Pancreas (tissue), 10 donors: ENCODE measurements around the gene BDH1. TPM values are rescaled to one million over a fixed set of nuclear protein-coding genes. Genes with fewer than 3 reads are reported as not detected.

Experiments used
- ATAC-seq, 4 donors: fragments of 200-7000 bp; cut with Tn5 transposase; one replicate each; pipeline versions ENCODE4 v1.8.0 to v1.9.1; 2020; ENCODE audit warnings: mild to moderate bottlenecking in 4 of 4, moderate library complexity in 4 of 4
- DNase-seq, 6 donors: peaks; one replicate each; pipeline ENCODE4 v3.0.0-alpha.2; 2020
- FAIRE-seq: peaks from 2 replicates; lab custom pipeline; 2012; peaks lifted over from hg19 to GRCh38; lab: Jason Lieb, UNC
- H3K27ac ChIP-seq, 4 donors: fragments of 200-600 bp; sonication (generic); 1 replicate in 3 of 4; 2 replicates in 1 of 4; pipeline versions ENCODE4 v1.5.0 to v1.8.0; 2020
- H3K27me3 ChIP-seq, 4 donors: fragments of 200-600 bp; one replicate each; pipeline ENCODE4 v1.8.0; 2021
- H3K36me3 ChIP-seq, 3 donors: fragments of 200-600 bp; sonication (generic) in 1 of 3; one replicate each; pipeline versions ENCODE4 v1.5.0 to v1.8.0; 2020 to 2021
- H3K4me1 ChIP-seq, 3 donors: fragments of 200-600 bp; one replicate each; pipeline ENCODE4 v1.8.0; 2021
- H3K4me3 ChIP-seq, 4 donors: fragments of 200-600 bp; sonication (generic) in 2 of 4; one replicate each; pipeline versions ENCODE4 v1.5.0 to v1.8.0; 2020 to 2021
- H3K9me3 ChIP-seq, 4 donors: fragments of 200-600 bp; one replicate each; pipeline ENCODE4 v1.8.0; 2021
- CTCF ChIP-seq, 4 donors: fragments of 200-600 bp; sonication (generic) in 3 of 4; IDR thresholded peaks; one replicate each; pipeline versions ENCODE4 v1.5.0 to v1.8.0; 2021; ENCODE audit warnings: antibody characterized with exemption in 4 of 4
- WGBS, 2 donors: extraction: QIAGEN DNeasy Blood & Tissue Kit; methylation state at CpG; one replicate each; pipeline ENCODE4 v1.1.7; 2013; 5-methylcytosine and 5-hydroxymethylcytosine counted together
- intact Hi-C, 3 donors: fragments of 100-400 bp; cut with DNase I; formaldehyde crosslinking; loops; one replicate each; pipeline versions ENCODE4 v1.11.1 to v1.14.2; 2022
- polyA plus RNA-seq, 2 donors: library from polyadenylated mRNA; stranded (reverse); fragments of 200-250 nt; gene quantifications; one replicate each; pipeline ENCODE4 v1.2.3, GENCODE V29; 2013
- total RNA-seq, 6 donors: library from RNA; stranded (reverse); fragmentation: NEBNext Ultra II Directional in 4 of 6; extraction: Animal tissue kit (Norgen Biotek cat#: 25700) in 4 of 6; gene quantifications; one replicate each; pipeline versions ENCODE4 v1.2.1 to v1.2.4, GENCODE V29; 2021 to 2023
- donor health status: healthy with polysubstance abuse.
- donor health status: DM: no; HTN: no; CAD: no; lungs with moderate emphysema.
- donor health status: DM: no; HTN: no; CAD: no.
- donor health status: control.
- donor health status: control.
- donor health status: Bipolar disorder and iron deficiency.
- donor health status: DM: yes; HTN: yes; CAD: no.
- donor health status: DM: no; HTN: no; CAD: no.
- donor health status: DM: no; HTN: no; CAD: no.
- donor health status: DM: yes; HTN: yes; CAD: no.

The BDH1 gene
- total and polyA plus RNA-seq, 8 donors = 2.1 to 20.8 (median 8.3) TPM

- H3K9me3 ChIP-seq = no peaks in the 10 kb centered on the region
- DNase-seq (peak in 1 of 6 donors; percentile 16), FAIRE-seq (no peak), ATAC-seq (peak in 3 of 4 donors; percentile 84 to 90 (median 88))
- no peaks in the 10 kb centered on the region for H3K4me1 ChIP-seq
- 75 to 78% methylated on average over 12 of the region's 12 CpGs for WGBS, 2 donors
- intact Hi-C loops = no loop called here
- H3K27me3 ChIP-seq = no peaks in the 10 kb centered on the region
- no peaks in the 10 kb centered on the region for H3K36me3 ChIP-seq
- no peak overlapping the region for H3K4me3 ChIP-seq
- TF ChIP-seq CTCF (IDR thresholded peaks at IDR 0.05) = peak in 2 of 4 donors; percentile 11 to 31
- H3K27ac ChIP-seq = no peak overlapping the region
Observed at GRCh38 chr3:197501879-197502620, 53.7 kb downstream of the BDH1 start.

GRCh38 chr3:197501496-197501878, 54.3 kb downstream of the BDH1 start:
- Histone ChIP-seq H3K27ac (no peak overlapping the region), H3K4me3 (no peak overlapping the region), H3K9me3 (no peaks in the 10 kb centered on the region), H3K36me3 (no peaks in the 10 kb centered on the region), H3K27me3 (no peaks in the 10 kb centered on the region), H3K4me1 (no peaks in the 10 kb centered on the region)
- FAIRE-seq = no peak
- 94 to 100% methylated on average over 1 of the region's 1 CpG for WGBS, 2 donors
- no peak for TF ChIP-seq CTCF (IDR thresholded peaks at IDR 0.05)
- intact Hi-C loops = no loop called here
- DNase-seq = no peak
- peak in 3 of 4 donors; percentile 21 to 43 (median 31) for ATAC-seq

GRCh38 chr3:197500812-197501211, 55.0 kb downstream of the BDH1 start:
- TF ChIP-seq CTCF (IDR thresholded peaks at IDR 0.05) = no peak
- FAIRE-seq = no peak

GRCh38 chr3:197499427-197499826, 56.3 kb downstream of the BDH1 start:
- no peaks in the 10 kb centered on the region for H3K4me1 ChIP-seq
- no peak for ATAC-seq
- H3K27ac ChIP-seq = no peak overlapping the region
- FAIRE-seq = no peak
- intact Hi-C loops = no loop called here
- WGBS, 2 donors = 81 to 84% methylated on average over 8 of the region's 8 CpGs
- no peak for TF ChIP-seq CTCF (IDR thresholded peaks at IDR 0.05)
- H3K36me3 ChIP-seq = no peaks in the 10 kb centered on the region
- no peak overlapping the region for H3K4me3 ChIP-seq
- no peaks in the 10 kb centered on the region for H3K27me3 ChIP-seq
- no peaks in the 10 kb centered on the region for H3K9me3 ChIP-seq
- DNase-seq = no peak

More at GRCh38 chr3:197500812-197501211, 55.0 kb downstream of the BDH1 start:
- DNase-seq = no peak
- H3K27me3 ChIP-seq = no peaks in the 10 kb centered on the region
- H3K4me3 ChIP-seq = no peak overlapping the region
- H3K27ac ChIP-seq = no peak overlapping the region
- ATAC-seq = no peak
- no peaks in the 10 kb centered on the region for H3K9me3 ChIP-seq
- intact Hi-C loops = no loop called here
- no peaks in the 10 kb centered on the region for H3K36me3 ChIP-seq
- no peaks in the 10 kb centered on the region for H3K4me1 ChIP-seq
